ENCODE data around the gene ERG. TPM values are rescaled to one million over a fixed set of nuclear protein-coding genes. Genes with fewer than 3 reads are reported as not detected.

The ERG gene
- total and polyA plus RNA-seq, 2 of the 8 experiments (the other 6 are each of a cell fraction or from before 2014, with no cell fraction given) = 1.0 to 3.0 TPM

GRCh38 chr21:38494703-38495102 lies 3.6 kb downstream of the ERG start:
- no peak overlapping the region for H4K91ac ChIP-seq (replicated peaks; ENCODE audit: insufficient read length, low read length)
- no peaks in the 10 kb centered on the region for H3K9me3 ChIP-seq (ENCODE audit: insufficient read depth in 2 of 2, low read depth in 1 of 2, low read length in 1 of 2)
- H2BK120ac ChIP-seq (replicated peaks; ENCODE audit: low read depth, low read length) = no peak overlapping the region
- no peak overlapping the region for H3K14ac ChIP-seq (ENCODE audit: insufficient read length)
- no peak overlapping the region for H2BK5ac ChIP-seq (ENCODE audit: low read depth, low read length)
- no peak overlapping the region for H2AK5ac ChIP-seq (ENCODE audit: low read depth, low read length)
- H2BK12ac ChIP-seq (ENCODE audit: low read depth, low read length) = no peak overlapping the region; the same call in 1 of the 2 replicates
- no peak overlapping the region for H3K56ac ChIP-seq (replicated peaks; ENCODE audit: insufficient read length, low read depth, low read length)
- H2BK15ac ChIP-seq (ENCODE audit: low read length) = no peak overlapping the region
- FAIRE-seq (no peak), DNase-seq (ENCODE audit: low read depth in 1 of 2, low spot score in 2 of 2) (no peak)
- no peak overlapping the region for H3K23ac ChIP-seq (ENCODE audit: insufficient read length)
- H3K27me3 ChIP-seq (replicated peaks in 1 of 4; ENCODE audit: control insufficient read depth in 3 of 4, extremely low read depth in 1 of 4, insufficient read depth in 3 of 4, low read length in 3 of 4) = no peaks in the 10 kb centered on the region; a peak in 1 of 7 replicates
- no peak overlapping the region for H3K4me2 ChIP-seq (ENCODE audit: insufficient read depth in 1 of 2, low read depth in 2 of 2, low read length in 2 of 2)
- H3K4me3 ChIP-seq (ENCODE audit: extremely low read depth in 1 of 4, insufficient read depth in 2 of 4, low read depth in 3 of 4, low read length in 4 of 4) = no peak overlapping the region
- no peak overlapping the region for H4K5ac ChIP-seq (ENCODE audit: insufficient read length, low read depth, low read length)
- H3K36me3 ChIP-seq (ENCODE audit: control insufficient read depth in 2 of 4, insufficient read depth in 4 of 4, low read length in 3 of 4) = no peaks in the 10 kb centered on the region
- H3K9ac ChIP-seq (replicated peaks in 1 of 4; ENCODE audit: extremely low read depth in 1 of 4, low read depth in 3 of 4, low read length in 3 of 4) = no peak overlapping the region
- no peak overlapping the region; the same call in 1 of the 2 replicates for H3K18ac ChIP-seq (ENCODE audit: extremely low read depth, low read length)
- H3K79me1 ChIP-seq (ENCODE audit: low read depth, low read length) = no peaks in the 10 kb centered on the region
- CTCF ChIA-PET (ENCODE audit: partially characterized antibody) = no interaction called here
- whole genome bisulfite sequencing, 2 experiments (ENCODE audit: extremely low coverage in 1 of 2, insufficient coverage in 1 of 2, insufficient read length in 1 of 2, insufficient replicate concordance in 2 of 2, low coverage in 1 of 2, low lambda C conversion rate in 2 of 2, missing lambda C conversion rate in 1 of 2) = 77% methylated on average over 6 of the region's 6 CpGs; no CpG with 5 or more reads in 1 of the 2 experiments
- H3K79me2 ChIP-seq (ENCODE audit: control insufficient read depth in 1 of 2, insufficient read depth in 2 of 2, low read length in 2 of 2) = no peaks in the 10 kb centered on the region
- no peak overlapping the region for H4K8ac ChIP-seq (ENCODE audit: extremely low read depth, insufficient read depth, low read length)
- H2BK20ac ChIP-seq (ENCODE audit: low read length) = no peak overlapping the region; the same call in 1 of the 2 replicates
- H3K4ac ChIP-seq (replicated peaks; ENCODE audit: insufficient read length, low read depth, low read length) = no peak overlapping the region
- peaks cover 3 to 11% (median 9%) of the 10 kb centered on the region in 4 experiments for H3K4me1 ChIP-seq (replicated peaks in 1 of 4; ENCODE audit: control insufficient read depth in 3 of 4, insufficient read depth in 4 of 4, low read length in 3 of 4)
- H3K23me2 ChIP-seq (ENCODE audit: low read depth, low read length) = no peaks in the 10 kb centered on the region; the same call in 1 of the 2 replicates
- no peak overlapping the region for H3K27ac ChIP-seq (ENCODE audit: low read depth, low read length)
- H2AFZ ChIP-seq (ENCODE audit: low read length) = peak overlapping the region; percentile 46; the same call in 1 of the 2 replicates
- H4K20me1 ChIP-seq (replicated peaks in 1 of 2; ENCODE audit: control insufficient read depth in 1 of 2, insufficient read depth in 2 of 2, low read length in 2 of 2) = no peaks in the 10 kb centered on the region
- POLR2A ChIA-PET (ENCODE audit: partially characterized antibody) = no interaction called here
- no peak for TF ChIP-seq SIN3A (conservative IDR thresholded peaks at IDR 0.05 in 1 of 2, IDR thresholded peaks at IDR 0.05 in 1 of 2; ENCODE audit: low read depth in 1 of 2, low read length in 2 of 2)
- no peak for TF ChIP-seq RBBP5 (IDR thresholded peaks at IDR 0.05; ENCODE audit: borderline replicate concordance, low read depth, low read length)
- TF ChIP-seq KDM5A (IDR thresholded peaks at IDR 0.05; ENCODE audit: low read length) = no peak
- TF ChIP-seq JUN (IDR thresholded peaks at IDR 0.05; ENCODE audit: low read depth, low read length) = no peak

All from H1 (cell line).